IMR-90 (cell line): ENCODE measurements around the gene RTCA. TPM values are rescaled to one million over a fixed set of nuclear protein-coding genes. Genes with fewer than 3 reads are reported as not detected.

Experiments
- ATAC-seq: fragments of 200-7000 bp; cut with Tn5 transposase; 2 replicates; pipeline ENCODE4 v1.9.1; 2020; ENCODE audit warnings: low read depth, mild to moderate bottlenecking, moderate library complexity
- BruUV-seq: library from RNA; stranded (reverse); fragments of 400-500 nt; replicated peaks from 2 replicates; lab custom pipeline; 2021; lab: Mats Ljungman, UMichigan
- CTCF ChIA-PET: fragments of 300-600 bp; formaldehyde crosslinking; extraction: SDS; loops from one replicate; lab custom pipeline; 2021; ENCODE audit warnings: antibody characterized with exemption; lab: Yijun Ruan, JAX
- POLR2A ChIA-PET: fragments of 300-600 bp; sonication (Branson Sonifier 250); formaldehyde crosslinking; loops from one replicate; lab custom pipeline; 2022; ENCODE audit warnings: antibody characterized with exemption; ENCODE audit not compliant: unreplicated experiment; lab: Charles Lee
- DNase-seq: peaks from one replicate; pipeline ENCODE4 v3.0.0; 2013
- H2AFZ ChIP-seq: replicated peaks from 2 replicates; pipeline ENCODE3; 2013; ENCODE audit warnings: low read length, mild to moderate bottlenecking; ENCODE audit not compliant: poor library complexity
- H2AK5ac ChIP-seq: 2 replicates; pipeline ENCODE4 v1.6.1; 2013; ENCODE audit warnings: low read depth, low read length, inconsistent platforms
- H2AK9ac ChIP-seq: replicated peaks from 2 replicates; pipeline ENCODE3; 2013; ENCODE audit warnings: mild to moderate bottlenecking, low read depth, low read length, moderate library complexity; ENCODE audit not compliant: poor library complexity
- H2BK120ac ChIP-seq: 2 replicates; pipeline ENCODE4 v1.6.1; 2013; ENCODE audit warnings: low read depth, low read length, inconsistent platforms
- H2BK15ac ChIP-seq: 3 replicates; pipeline ENCODE4 v1.6.1; 2013; ENCODE audit warnings: low read depth, low read length, inconsistent platforms
- H2BK20ac ChIP-seq: 2 replicates; pipeline ENCODE4 v1.6.1; 2013; ENCODE audit warnings: low read depth, mild to moderate bottlenecking, inconsistent platforms, low read length, moderate library complexity
- H2BK5ac ChIP-seq: 2 replicates; pipeline ENCODE4 v1.6.1; 2013; ENCODE audit warnings: mild to moderate bottlenecking, low read depth, low read length, inconsistent platforms; ENCODE audit not compliant: poor library complexity, severe bottlenecking
- H3K14ac ChIP-seq: replicated peaks from 2 replicates; pipeline ENCODE4 v1.6.1; 2013; ENCODE audit warnings: low read depth, low read length, inconsistent platforms
- H3K18ac ChIP-seq: 2 replicates; pipeline ENCODE4 v1.6.1; 2013; ENCODE audit warnings: low read depth, low read length, control low read depth
- H3K23ac ChIP-seq: 2 replicates; pipeline ENCODE4 v1.6.1; 2013; ENCODE audit warnings: low read depth, low read length, inconsistent platforms
- H3K27ac ChIP-seq: 2 replicates; pipeline ENCODE4 v1.5.1; 2013; ENCODE audit warnings: mild to moderate bottlenecking, control low read depth, low read length; ENCODE audit not compliant: insufficient read depth
- H3K27me3 ChIP-seq: 2 replicates; pipeline ENCODE4 v1.6.1; 2013; ENCODE audit warnings: low read length; ENCODE audit not compliant: control insufficient read depth, insufficient read depth
- H3K36me3 ChIP-seq: 2 replicates; pipeline ENCODE4 v1.6.1; 2013; ENCODE audit warnings: low read length, mixed read lengths; ENCODE audit not compliant: control insufficient read depth, insufficient read depth
- H3K4ac ChIP-seq: 2 replicates; pipeline ENCODE4 v1.6.1; 2013; ENCODE audit warnings: low read depth, low read length, inconsistent platforms
- H3K4me1 ChIP-seq: 2 replicates; pipeline ENCODE4 v1.6.1; 2013; ENCODE audit warnings: low read length, mixed read lengths; ENCODE audit not compliant: control insufficient read depth, insufficient read depth
- H3K4me2 ChIP-seq: 2 replicates; pipeline ENCODE4 v1.6.1; 2013; ENCODE audit warnings: low read depth, mild to moderate bottlenecking, control low read depth, low read length, moderate library complexity
- H3K4me3 ChIP-seq: 2 replicates; pipeline ENCODE4 v1.5.1; 2013; ENCODE audit warnings: low read depth, mild to moderate bottlenecking, control low read depth, low read length, moderate library complexity; ENCODE audit not compliant: insufficient read depth
- H3K56ac ChIP-seq: 2 replicates; pipeline ENCODE4 v1.6.1; 2013; ENCODE audit warnings: low read length, inconsistent platforms; ENCODE audit not compliant: insufficient read depth; ENCODE audit errors: extremely low read depth
- H3K79me1 ChIP-seq, 2 experiments: 2 replicates each; pipeline ENCODE4 v1.6.1; 2013; ENCODE audit warnings: low read length in 2 of 2, inconsistent platforms in 1 of 2, low read depth in 1 of 2
- H3K9ac ChIP-seq: 2 replicates; pipeline ENCODE4 v1.6.1; 2013; ENCODE audit warnings: low read depth, low read length, control low read depth
- H3K9me1 ChIP-seq: 2 replicates; pipeline ENCODE4 v1.6.1; 2013; ENCODE audit warnings: low read length, inconsistent platforms; ENCODE audit not compliant: insufficient read depth
- H3K9me3 ChIP-seq: 2 replicates; pipeline ENCODE4 v1.6.1; 2013; ENCODE audit warnings: low read length; ENCODE audit not compliant: control insufficient read depth, insufficient read depth
- H4K20me1 ChIP-seq: 2 replicates; pipeline ENCODE4 v1.6.1; 2013; ENCODE audit warnings: low read length, inconsistent platforms; ENCODE audit not compliant: insufficient read depth
- H4K5ac ChIP-seq: 2 replicates; pipeline ENCODE4 v1.6.1; 2013; ENCODE audit warnings: mild to moderate bottlenecking, low read depth, low read length, control low read depth
- H4K8ac ChIP-seq, 2 experiments: 2 replicates each; pipeline ENCODE4 v1.6.1; 2013; ENCODE audit warnings: low read depth in 2 of 2, low read length in 2 of 2, control low read depth in 1 of 2, inconsistent platforms in 1 of 2
- H4K91ac ChIP-seq: 2 replicates; pipeline ENCODE4 v1.6.1; 2013; ENCODE audit warnings: low read depth, low read length, inconsistent platforms; ENCODE audit not compliant: insufficient read depth
- BHLHE40 ChIP-seq: fragments of 150-350 bp; IDR thresholded peaks from 2 replicates; pipeline ENCODE4 v1.6.1; 2016; ENCODE audit warnings: mild to moderate bottlenecking, low read depth, low read length
- CEBPB ChIP-seq: IDR thresholded peaks from 2 replicates; pipeline ENCODE4 v1.6.1; 2012; ENCODE audit warnings: low read depth, low read length, improper control_type of control experiment
- CHD1 ChIP-seq: IDR thresholded peaks from 2 replicates; pipeline ENCODE4 v1.6.1; 2012; ENCODE audit warnings: low read depth, low read length, improper control_type of control experiment
- FOS ChIP-seq: fragments of 150-350 bp; IDR thresholded peaks from 2 replicates; pipeline ENCODE4 v1.6.1; 2016; ENCODE audit warnings: low read depth, low read length
- MAFK ChIP-seq: IDR thresholded peaks from 2 replicates; pipeline ENCODE4 v1.6.1; 2012; ENCODE audit warnings: low read depth, low read length, improper control_type of control experiment
- MAZ ChIP-seq: IDR thresholded peaks from 2 replicates; pipeline ENCODE4 v1.6.1; 2012; ENCODE audit warnings: low read depth, mild to moderate bottlenecking, low read length, improper control_type of control experiment, moderate library complexity, borderline replicate concordance
- MXI1 ChIP-seq: IDR thresholded peaks from 2 replicates; pipeline ENCODE4 v1.6.1; 2012; ENCODE audit warnings: low read depth, mild to moderate bottlenecking, low read length, moderate library complexity, borderline replicate concordance
- NFE2L2 ChIP-seq: fragments of 150-350 bp; IDR thresholded peaks from 2 replicates; pipeline ENCODE4 v1.6.1; 2016; ENCODE audit warnings: low read depth, mild to moderate bottlenecking, low read length
- POLR2A ChIP-seq: IDR thresholded peaks from 2 replicates; pipeline ENCODE4 v1.6.1; 2012; ENCODE audit warnings: mild to moderate bottlenecking, low read depth, low read length
- RAD21 ChIP-seq: IDR thresholded peaks from 2 replicates; pipeline ENCODE4 v1.6.1; 2012; ENCODE audit warnings: low read length, improper control_type of control experiment
- RCOR1 ChIP-seq: IDR thresholded peaks from 2 replicates; pipeline ENCODE4 v1.6.1; 2012; ENCODE audit warnings: mild to moderate bottlenecking, low read length, improper control_type of control experiment; ENCODE audit not compliant: insufficient replicate concordance
- WGBS, 2 experiments: methylation state at CpG; one replicate each; pipeline versions ENCODE4 v1.1.5 to v1.1.7; 2013; ENCODE audit warnings: missing lambda C conversion rate in 2 of 2; ENCODE audit not compliant: insufficient read length in 1 of 2; ENCODE audit errors: extremely low coverage in 2 of 2; 5-methylcytosine and 5-hydroxymethylcytosine counted together
- dilution Hi-C: fragments of 300-500 bp; cut with HindIII; formaldehyde crosslinking; loops from one replicate; pipeline ENCODE4 v1.14.3; 2018; ENCODE audit warnings: low sequenced_read_pairs; ENCODE audit not compliant: unreplicated experiment
- in situ Hi-C: fragments of 300-500 bp; cut with MboI; formaldehyde crosslinking; loops from 3 replicates; pipeline ENCODE4 v1.14.3; 2019; ENCODE audit warnings: low sequenced_read_pairs, inconsistent platforms, mixed read lengths
- intact Hi-C: fragments of 100-400 bp; cut with micrococcal nuclease; formaldehyde crosslinking; loops from 2 replicates; pipeline ENCODE4 v1.10.0; 2022
- polyA plus RNA-seq, 3 experiments: library from polyadenylated mRNA; depleted of rRNA; stranded (reverse); fragments of >200 nt; gene quantifications; 2 replicates each; pipeline ENCODE4 v1.2.3, GENCODE V29; 2012; ENCODE audit warnings: low replicate concordance in 1 of 3
- total RNA-seq: library from RNA; depleted of rRNA; stranded (reverse); fragments of >200 nt; gene quantifications from 2 replicates; pipeline ENCODE4 v1.2.3, GENCODE V29; 2012
- TF ChIP-seq, protein P1 (sequence below): conservative IDR thresholded peaks from 2 replicates; pipeline ENCODE4 v1.5.1; 2012; ENCODE audit warnings: mild to moderate bottlenecking, low read depth, low read length, improper control_type of control experiment
- TF ChIP-seq, protein P2 (sequence below): fragments of 150-350 bp; IDR thresholded peaks from 2 replicates; pipeline ENCODE4 v1.6.1; 2016; ENCODE audit warnings: low read depth, mild to moderate bottlenecking, low read length, moderate library complexity, borderline replicate concordance

RTCA gene
- total and polyA plus RNA-seq, 2 of the 4 experiments (the other 2 are of a cell fraction): 26.9 to 29.6 TPM

DNA sequence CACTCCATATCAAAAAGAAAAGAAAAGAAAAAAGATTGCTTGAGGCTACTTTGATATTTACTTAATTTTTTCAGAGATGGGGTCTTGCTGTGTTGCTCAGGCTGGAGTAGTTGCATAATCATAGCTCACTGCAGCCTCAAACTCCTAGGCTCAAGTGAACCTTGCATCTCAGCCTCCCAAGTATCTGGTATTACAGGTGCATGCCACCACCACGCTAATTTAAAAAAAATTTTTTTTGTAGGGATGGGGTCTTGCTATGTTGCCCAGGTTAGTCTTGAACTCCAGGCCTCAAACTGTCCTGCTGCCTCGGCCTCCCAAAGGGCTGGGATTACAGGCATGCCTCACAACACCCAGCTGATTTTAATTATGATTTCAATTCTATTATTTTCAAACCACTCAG lies 38.2 kb downstream of the RTCA start:
- Histone ChIP-seq H3K18ac (no peak overlapping the region), H3K14ac (no peak overlapping the region), H2AK9ac (no peak overlapping the region), H4K91ac (no peak overlapping the region), H3K9me3 (no peaks in the 10 kb centered on the region), H3K4me2 (no peak overlapping the region), H3K9me1 (no peaks in the 10 kb centered on the region), H3K23ac (no peak overlapping the region), H3K79me1 (no peaks in the 10 kb centered on the region), H2BK20ac (no peak overlapping the region), H4K20me1 (no peaks in the 10 kb centered on the region), H2AK5ac (no peak overlapping the region), H3K36me3 (no peaks in the 10 kb centered on the region), H3K9ac (no peak overlapping the region), H2BK120ac (no peak overlapping the region), H4K5ac (no peak overlapping the region), H3K27me3 (no peaks in the 10 kb centered on the region; the same call in 1 of the 2 replicates), H2BK5ac (no peak overlapping the region), H3K56ac (no peak overlapping the region), H3K4ac (no peak overlapping the region), H2AFZ (no peak overlapping the region), H4K8ac (no peak overlapping the region), H2BK15ac (no peak overlapping the region), H3K27ac (no peak overlapping the region), H3K4me3 (no peak overlapping the region), H3K4me1 (no peaks in the 10 kb centered on the region)
- ChIA-PET POLR2A (no interaction called here), CTCF (no interaction called here)
- DNase-seq (no peak), ATAC-seq (no peak)
- dilution Hi-C loops: no loop called here
- BruUV-seq: no TSS peak
- WGBS, 2 experiments: no CpG with 5 or more reads among the region's 2 CpGs
- no peak for TF ChIP-seq RCOR1
- TF ChIP-seq FOS: no peak
- TF ChIP-seq CEBPB: no peak
- TF ChIP-seq, protein P1, sequence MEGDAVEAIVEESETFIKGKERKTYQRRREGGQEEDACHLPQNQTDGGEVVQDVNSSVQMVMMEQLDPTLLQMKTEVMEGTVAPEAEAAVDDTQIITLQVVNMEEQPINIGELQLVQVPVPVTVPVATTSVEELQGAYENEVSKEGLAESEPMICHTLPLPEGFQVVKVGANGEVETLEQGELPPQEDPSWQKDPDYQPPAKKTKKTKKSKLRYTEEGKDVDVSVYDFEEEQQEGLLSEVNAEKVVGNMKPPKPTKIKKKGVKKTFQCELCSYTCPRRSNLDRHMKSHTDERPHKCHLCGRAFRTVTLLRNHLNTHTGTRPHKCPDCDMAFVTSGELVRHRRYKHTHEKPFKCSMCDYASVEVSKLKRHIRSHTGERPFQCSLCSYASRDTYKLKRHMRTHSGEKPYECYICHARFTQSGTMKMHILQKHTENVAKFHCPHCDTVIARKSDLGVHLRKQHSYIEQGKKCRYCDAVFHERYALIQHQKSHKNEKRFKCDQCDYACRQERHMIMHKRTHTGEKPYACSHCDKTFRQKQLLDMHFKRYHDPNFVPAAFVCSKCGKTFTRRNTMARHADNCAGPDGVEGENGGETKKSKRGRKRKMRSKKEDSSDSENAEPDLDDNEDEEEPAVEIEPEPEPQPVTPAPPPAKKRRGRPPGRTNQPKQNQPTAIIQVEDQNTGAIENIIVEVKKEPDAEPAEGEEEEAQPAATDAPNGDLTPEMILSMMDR: no peak
- TF ChIP-seq MAZ: no peak
- no peak for TF ChIP-seq MAFK
- TF ChIP-seq MXI1: no peak
- no peak for TF ChIP-seq RAD21
- TF ChIP-seq, protein P2, sequence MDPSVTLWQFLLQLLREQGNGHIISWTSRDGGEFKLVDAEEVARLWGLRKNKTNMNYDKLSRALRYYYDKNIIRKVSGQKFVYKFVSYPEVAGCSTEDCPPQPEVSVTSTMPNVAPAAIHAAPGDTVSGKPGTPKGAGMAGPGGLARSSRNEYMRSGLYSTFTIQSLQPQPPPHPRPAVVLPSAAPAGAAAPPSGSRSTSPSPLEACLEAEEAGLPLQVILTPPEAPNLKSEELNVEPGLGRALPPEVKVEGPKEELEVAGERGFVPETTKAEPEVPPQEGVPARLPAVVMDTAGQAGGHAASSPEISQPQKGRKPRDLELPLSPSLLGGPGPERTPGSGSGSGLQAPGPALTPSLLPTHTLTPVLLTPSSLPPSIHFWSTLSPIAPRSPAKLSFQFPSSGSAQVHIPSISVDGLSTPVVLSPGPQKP: no peak
- TF ChIP-seq BHLHE40: no peak
- TF ChIP-seq CHD1: no peak
- TF ChIP-seq NFE2L2: no peak
- no peak for TF ChIP-seq POLR2A
- intact Hi-C loops: no loop called here
- in situ Hi-C loops: no loop called here
